Liver (tissue), 3 donors: ENCODE data around the gene EEF2K.

ENCODE experiments used
- CTCF ChIP-seq: fragments of 150-350 bp; IDR thresholded peaks from 2 replicates; pipeline ENCODE4 v1.5.1; 2017; ENCODE audit warnings: improper control_type of control experiment, low read depth, low read length; ENCODE audit not compliant: missing input control
- EGR1 ChIP-seq, 2 donors: IDR thresholded peaks; 2 replicates each; pipeline ENCODE4 v1.6.1; 2016 to 2018; ENCODE audit warnings: antibody characterized with exemption in 2 of 2, low read depth in 2 of 2
- FOXA1 ChIP-seq: IDR thresholded peaks from 2 replicates; pipeline ENCODE4 v1.6.1; 2016; ENCODE audit warnings: antibody characterized with exemption
- GABPA ChIP-seq, 2 donors: IDR thresholded peaks in 1 of 2; conservative IDR thresholded peaks in 1 of 2; 2 replicates each; pipeline ENCODE4 v1.6.1; 2016; ENCODE audit warnings: antibody characterized with exemption in 2 of 2, mild to moderate bottlenecking in 1 of 2, moderate library complexity in 1 of 2
- JUND ChIP-seq, 2 donors: IDR thresholded peaks; 2 replicates each; pipeline ENCODE4 v1.6.1; 2016; ENCODE audit warnings: antibody characterized with exemption in 2 of 2
- REST ChIP-seq: IDR thresholded peaks from 2 replicates; pipeline ENCODE4 v1.6.1; 2016; ENCODE audit warnings: antibody characterized with exemption, mild to moderate bottlenecking
- RXRA ChIP-seq, 2 donors: IDR thresholded peaks; 2 replicates each; pipeline ENCODE4 v1.6.1; 2017 to 2018; ENCODE audit warnings: antibody characterized with exemption in 2 of 2, mild to moderate bottlenecking in 1 of 2
- TAF1 ChIP-seq: conservative IDR thresholded peaks from 2 replicates; pipeline ENCODE4 v1.6.1; 2016; ENCODE audit warnings: antibody characterized with exemption, mild to moderate bottlenecking
- YY1 ChIP-seq: IDR thresholded peaks from 2 replicates; pipeline ENCODE4 v1.6.1; 2016; ENCODE audit warnings: antibody characterized with exemption, mild to moderate bottlenecking
- donor health status: healthy.
- donor health status: healthy.

- TF ChIP-seq RXRA (IDR thresholded peaks at IDR 0.05) (no peak), JUND (IDR thresholded peaks at IDR 0.05) (no peak), CTCF (no peak), REST (no peak), TAF1 (no peak), FOXA1 (no peak), YY1 (no peak), GABPA (IDR thresholded peaks at IDR 0.05 in 1 of 2, conservative IDR thresholded peaks at IDR 0.05 in 1 of 2) (no peak), EGR1 (IDR thresholded peaks at IDR 0.05; ENCODE audit: low read depth in 2 of 2) (no peak)
These were observed 42.3 kb upstream of the EEF2K start for GRCh38 chr16:22163806-22164205.
